ENCODE measurements around the gene TEDDM1. TPM values are rescaled to one million over a fixed set of nuclear protein-coding genes. Genes with fewer than 3 reads are reported as not detected.

TEDDM1 gene
- polyA plus RNA-seq, 1 donor (not counting 4 experiments of a cell fraction or from before 2014, with no cell fraction given) = not detected

DNA sequence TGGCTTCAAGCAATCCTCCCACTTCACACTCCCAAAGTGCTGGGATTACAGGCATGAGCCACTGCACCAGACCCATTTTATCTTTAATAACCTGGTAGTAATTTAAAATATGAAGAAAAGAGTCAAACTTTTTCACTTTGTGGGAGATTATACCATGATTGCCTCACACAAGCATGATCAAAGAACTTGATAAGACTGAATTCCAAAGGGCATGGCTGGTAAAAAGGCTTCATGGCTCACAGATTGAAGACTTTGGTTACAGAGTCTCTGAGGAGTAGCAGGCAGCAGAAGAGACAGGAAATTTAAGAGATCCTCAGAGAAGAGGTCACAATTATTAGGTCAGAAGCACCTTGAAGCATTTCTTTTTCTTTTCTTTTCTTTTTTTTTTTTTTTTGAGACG lies 33.1 kb upstream of the TEDDM1 start:
- DNase-seq (ENCODE audit: low read depth, low spot score) (no peak), FAIRE-seq (no peak)
- Histone ChIP-seq H3K4me2 (ENCODE audit: control insufficient read depth, extremely low read depth, insufficient read depth, low read depth, low read length) (no peak overlapping the region), H3K9me3 (ENCODE audit: control insufficient read depth, low read depth, low read length) (no peaks in the 10 kb centered on the region), H3K27ac (ENCODE audit: control insufficient read depth, insufficient read depth, low read length) (no peak overlapping the region), H4K20me1 (ENCODE audit: control insufficient read depth, extremely low read depth, insufficient read depth, low read length) (no peaks in the 10 kb centered on the region), H3K79me2 (ENCODE audit: control insufficient read depth, insufficient read depth, low read length) (no peaks in the 10 kb centered on the region), H3K36me3 (ENCODE audit: control insufficient read depth in 2 of 2, extremely low read depth in 1 of 2, insufficient read depth in 2 of 2, low read length in 2 of 2) (no peaks in the 10 kb centered on the region), H3K9me1 (ENCODE audit: control insufficient read depth, extremely low read depth, insufficient read depth, low read length) (no peaks in the 10 kb centered on the region), H3K9ac (ENCODE audit: control insufficient read depth, extremely low read depth, insufficient read depth, low read length) (no peak overlapping the region), H3K27me3 (ENCODE audit: control insufficient read depth, extremely low read depth, insufficient read depth, low read length) (peaks cover 4% of the 10 kb centered on the region), H2AFZ (ENCODE audit: control insufficient read depth, low read length) (no peak overlapping the region), H3K4me1 (ENCODE audit: control insufficient read depth, extremely low read depth, insufficient read depth, low read length) (no peaks in the 10 kb centered on the region), H3K4me3 (ENCODE audit: control insufficient read depth in 2 of 3, extremely low read depth in 1 of 3, insufficient read depth in 2 of 3, low read depth in 1 of 3, low read length in 3 of 3) (no peak overlapping the region)
- dilution Hi-C loops (cut with MboI; ENCODE audit: extremely low pct_ligation_motif_present, low sequenced_read_pairs) = loop anchor here (25.0 kb wide), 1 partner anchor 154 kb away; the partner anchor contains the start of gene RNASEL
- no peak for TF ChIP-seq EZH2 (IDR thresholded peaks at IDR 0.05; ENCODE audit: low read length)
- TF ChIP-seq, protein P1, sequence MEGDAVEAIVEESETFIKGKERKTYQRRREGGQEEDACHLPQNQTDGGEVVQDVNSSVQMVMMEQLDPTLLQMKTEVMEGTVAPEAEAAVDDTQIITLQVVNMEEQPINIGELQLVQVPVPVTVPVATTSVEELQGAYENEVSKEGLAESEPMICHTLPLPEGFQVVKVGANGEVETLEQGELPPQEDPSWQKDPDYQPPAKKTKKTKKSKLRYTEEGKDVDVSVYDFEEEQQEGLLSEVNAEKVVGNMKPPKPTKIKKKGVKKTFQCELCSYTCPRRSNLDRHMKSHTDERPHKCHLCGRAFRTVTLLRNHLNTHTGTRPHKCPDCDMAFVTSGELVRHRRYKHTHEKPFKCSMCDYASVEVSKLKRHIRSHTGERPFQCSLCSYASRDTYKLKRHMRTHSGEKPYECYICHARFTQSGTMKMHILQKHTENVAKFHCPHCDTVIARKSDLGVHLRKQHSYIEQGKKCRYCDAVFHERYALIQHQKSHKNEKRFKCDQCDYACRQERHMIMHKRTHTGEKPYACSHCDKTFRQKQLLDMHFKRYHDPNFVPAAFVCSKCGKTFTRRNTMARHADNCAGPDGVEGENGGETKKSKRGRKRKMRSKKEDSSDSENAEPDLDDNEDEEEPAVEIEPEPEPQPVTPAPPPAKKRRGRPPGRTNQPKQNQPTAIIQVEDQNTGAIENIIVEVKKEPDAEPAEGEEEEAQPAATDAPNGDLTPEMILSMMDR (optimal IDR thresholded peaks at IDR 0.05 in 1 of 3, IDR thresholded peaks at IDR 0.05 in 1 of 3, conservative IDR thresholded peaks at IDR 0.05 in 1 of 3; ENCODE audit: extremely low read depth in 1 of 3, insufficient read depth in 2 of 3, low read length in 3 of 3) = no peak

DNA sequence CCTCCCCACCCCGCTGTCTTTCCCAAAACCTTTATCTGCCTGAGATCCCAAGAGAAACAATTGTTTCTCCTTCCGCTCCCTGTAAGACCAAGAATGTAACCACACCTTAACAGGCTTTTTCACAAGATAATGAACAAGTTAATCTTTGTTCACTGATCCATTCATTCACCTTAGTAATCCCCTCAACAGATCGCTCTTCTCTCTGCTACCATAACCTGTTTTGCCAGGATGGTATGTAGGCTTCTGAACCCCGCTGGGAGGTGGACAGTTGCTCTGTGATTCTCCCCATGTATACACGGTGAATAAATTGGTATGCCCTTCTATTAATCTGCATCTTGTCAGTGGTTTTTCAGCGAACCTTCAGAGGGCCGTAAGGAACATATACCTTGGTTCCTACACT lies 30.8 kb upstream of the TEDDM1 start:
- Histone ChIP-seq H2AFZ (ENCODE audit: control insufficient read depth, low read length) (no peak overlapping the region), H3K79me2 (ENCODE audit: control insufficient read depth, insufficient read depth, low read length) (no peaks in the 10 kb centered on the region), H4K20me1 (ENCODE audit: control insufficient read depth, extremely low read depth, insufficient read depth, low read length) (no peaks in the 10 kb centered on the region), H3K36me3 (ENCODE audit: control insufficient read depth in 2 of 2, extremely low read depth in 1 of 2, insufficient read depth in 2 of 2, low read length in 2 of 2) (no peaks in the 10 kb centered on the region), H3K9ac (ENCODE audit: control insufficient read depth, extremely low read depth, insufficient read depth, low read length) (no peak overlapping the region), H3K4me1 (ENCODE audit: control insufficient read depth, extremely low read depth, insufficient read depth, low read length) (no peaks in the 10 kb centered on the region), H3K4me3 (ENCODE audit: control insufficient read depth in 2 of 3, extremely low read depth in 1 of 3, insufficient read depth in 2 of 3, low read depth in 1 of 3, low read length in 3 of 3) (no peak overlapping the region), H3K4me2 (ENCODE audit: control insufficient read depth, extremely low read depth, insufficient read depth, low read depth, low read length) (no peak overlapping the region), H3K9me3 (ENCODE audit: control insufficient read depth, low read depth, low read length) (no peaks in the 10 kb centered on the region), H3K9me1 (ENCODE audit: control insufficient read depth, extremely low read depth, insufficient read depth, low read length) (no peaks in the 10 kb centered on the region), H3K27me3 (ENCODE audit: control insufficient read depth, extremely low read depth, insufficient read depth, low read length) (no peaks in the 10 kb centered on the region), H3K27ac (ENCODE audit: control insufficient read depth, insufficient read depth, low read length) (no peak overlapping the region)
- no peak for TF ChIP-seq EZH2 (IDR thresholded peaks at IDR 0.05; ENCODE audit: low read length)
- TF ChIP-seq, protein P1 (optimal IDR thresholded peaks at IDR 0.05 in 1 of 3, IDR thresholded peaks at IDR 0.05 in 1 of 3, conservative IDR thresholded peaks at IDR 0.05 in 1 of 3; ENCODE audit: extremely low read depth in 1 of 3, insufficient read depth in 2 of 3, low read length in 3 of 3) = no peak
- DNase-seq (ENCODE audit: low read depth, low spot score) (no peak), FAIRE-seq (no peak)
- dilution Hi-C loops (cut with MboI; ENCODE audit: extremely low pct_ligation_motif_present, low sequenced_read_pairs) = loop anchor here (25.0 kb wide), 1 partner anchor 156 kb away; the partner anchor contains the start of gene RNASEL
